ENCODE measurements around the gene ALOXE3.
"Not testable (repeated sequence)": the region's sequence is repeated elsewhere in the genome, so short reads cannot be mapped to it uniquely, and the experiment has no call there.

Gene ALOXE3

GRCh38 chr17:8091033-8091687, 27.2 kb downstream of the ALOXE3 start:
- DNase-seq (ENCODE audit: low spot score): no peak

GRCh38 chr17:8089728-8090127, 28.6 kb downstream of the ALOXE3 start:
- no peak for DNase-seq (ENCODE audit: low spot score)

GRCh38 chr17:8087952-8088230, 30.4 kb downstream of the ALOXE3 start:
- DNase-seq (ENCODE audit: low spot score): no peak

GRCh38 chr17:8087075-8087951, 31.0 kb downstream of the ALOXE3 start, which contains the start of gene ALOX12B:
TSS of gene ALOX12B (minus strand) at chr17:8087716. CDS start at chr17:8087442, 274 bp downstream.
- no peak for DNase-seq (ENCODE audit: low spot score)

GRCh38 chr17:8084250-8084649, 34.1 kb downstream of the ALOXE3 start:
- DNase-seq (ENCODE audit: low spot score): no peak

- no peak for DNase-seq (ENCODE audit: low spot score)
Measured at GRCh38 chr17:8082292-8082691, 36.0 kb downstream of the ALOXE3 start.

- no peak for DNase-seq (ENCODE audit: low spot score)
Measured at GRCh38 chr17:8081876-8082275, 36.4 kb downstream of the ALOXE3 start.

- no peak for DNase-seq (ENCODE audit: low spot score)
Measured at GRCh38 chr17:8080799-8081219, 37.5 kb downstream of the ALOXE3 start.

- no peak for DNase-seq (ENCODE audit: low spot score)
Measured at GRCh38 chr17:8080208-8080798, 38.0 kb downstream of the ALOXE3 start.

- peak; percentile 76 for DNase-seq (ENCODE audit: low spot score)
Measured at GRCh38 chr17:8079291-8080207, 38.8 kb downstream of the ALOXE3 start.

- not testable (repeated sequence) for DNase-seq (ENCODE audit: low spot score)
Measured at GRCh38 chr17:8077939-8078338, 40.4 kb downstream of the ALOXE3 start.

- DNase-seq (ENCODE audit: low spot score): no peak
Measured at GRCh38 chr17:8076502-8077266, 41.6 kb downstream of the ALOXE3 start.

- no peak for DNase-seq (ENCODE audit: low spot score)
Measured at GRCh38 chr17:8075574-8076342, 42.6 kb downstream of the ALOXE3 start.

- DNase-seq (ENCODE audit: low spot score): no peak
Measured at GRCh38 chr17:8075081-8075480, 43.2 kb downstream of the ALOXE3 start.

GRCh38 chr17:8074554-8074953, 43.8 kb downstream of the ALOXE3 start:
- no peak for DNase-seq (ENCODE audit: low spot score)

GRCh38 chr17:8073627-8074484, 44.5 kb downstream of the ALOXE3 start:
- DNase-seq (ENCODE audit: low spot score): peak; percentile 80

GRCh38 chr17:8072729-8073461, 45.4 kb downstream of the ALOXE3 start:
- DNase-seq (ENCODE audit: low spot score): no peak

GRCh38 chr17:8072341-8072728, 46.0 kb downstream of the ALOXE3 start:
- no peak for DNase-seq (ENCODE audit: low spot score)

GRCh38 chr17:8071496-8071895, 46.8 kb downstream of the ALOXE3 start:
- no peak for DNase-seq (ENCODE audit: low spot score)
